Mesothelial cell of epicardium (in vitro differentiated cells): ENCODE results near the gene ST6GALNAC2. TPM values are rescaled to one million over a fixed set of nuclear protein-coding genes. Genes with fewer than 3 reads are reported as not detected.
"Not testable (repeated sequence)": the region's sequence is repeated elsewhere in the genome, so short reads cannot be mapped to it uniquely, and the experiment has no call there.

Source experiments
- DNase-seq, 2 experiments: peaks; one replicate each; pipeline ENCODE4 v3.0.0; 2021; ENCODE audit warnings: low spot score in 2 of 2; ENCODE audit not compliant: unreplicated experiment in 2 of 2
- H3K27ac Mint-ChIP-seq: 2 replicates; pipeline ENCODE4 v1.8.0; 2021; ENCODE audit warnings: mixed read lengths
- H3K27me3 Mint-ChIP-seq: 2 replicates; pipeline ENCODE4 v1.8.0; 2021; ENCODE audit warnings: low read depth, mixed read lengths
- H3K36me3 Mint-ChIP-seq: 2 replicates; pipeline ENCODE4 v1.8.0; 2021; ENCODE audit warnings: mixed read lengths
- H3K4me1 Mint-ChIP-seq: 2 replicates; pipeline ENCODE4 v1.8.0; 2021; ENCODE audit warnings: mixed read lengths
- H3K4me3 Mint-ChIP-seq: 2 replicates; pipeline ENCODE4 v1.8.0; 2021; ENCODE audit warnings: mild to moderate bottlenecking, moderate library complexity, mixed read lengths
- H3K9me3 Mint-ChIP-seq: 2 replicates; pipeline ENCODE4 v1.8.0; 2021; ENCODE audit warnings: mixed read lengths
- total RNA-seq: library from RNA; stranded (reverse); gene quantifications from 3 replicates; pipeline ENCODE4 v1.2.1, GENCODE V29; 2021
- TF ChIP-seq, protein P1 (sequence below): fragments of 200-600 bp; sonication (generic); IDR thresholded peaks from one replicate; pipeline ENCODE4 v1.5.0; 2021; ENCODE audit warnings: antibody characterized with exemption; ENCODE audit not compliant: unreplicated experiment

ST6GALNAC2 gene
- total RNA-seq, 1 donor from 2014 or later, result 1.3 TPM

DNA sequence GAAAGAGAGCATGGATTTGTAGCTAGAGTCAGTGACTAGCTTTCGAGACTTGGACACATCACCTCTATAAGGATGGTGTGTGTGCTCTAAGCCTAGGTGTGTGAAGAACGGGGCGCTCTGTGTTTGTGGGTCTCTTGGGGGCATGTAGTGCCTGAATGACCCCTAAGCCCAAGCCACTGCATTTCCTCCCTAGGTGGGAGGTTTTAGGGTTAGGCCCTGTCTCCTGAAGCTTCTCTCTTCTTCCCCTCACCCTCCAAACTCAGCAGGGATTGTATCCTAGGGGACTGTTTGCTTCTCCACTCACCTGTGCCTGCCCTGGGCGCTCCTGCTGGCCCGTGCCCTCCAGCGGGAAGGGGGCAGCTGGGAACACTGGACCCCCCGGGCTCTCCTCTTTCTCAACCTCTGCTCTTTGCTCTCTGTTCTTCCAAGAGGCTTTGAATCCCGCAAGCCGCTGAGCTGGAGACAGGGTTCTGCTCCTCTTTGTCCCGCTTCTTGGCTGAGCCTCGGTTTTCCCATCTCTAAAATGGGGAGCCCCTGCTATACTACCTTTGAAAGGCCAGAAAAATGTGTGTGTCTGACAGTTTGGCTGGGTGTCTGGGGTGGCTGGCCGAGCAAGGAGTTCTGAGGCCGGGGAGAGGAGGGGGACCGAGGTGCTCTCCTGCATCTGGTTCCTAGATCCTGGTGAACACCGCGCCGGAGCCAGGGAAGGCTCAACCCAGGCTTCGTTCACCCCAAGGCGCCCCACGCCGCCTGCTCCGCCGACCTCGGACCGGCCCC is 49.0 kb downstream of the ST6GALNAC2 start:
- no peaks in the 10 kb centered on the region for H3K36me3 Mint-ChIP-seq
- H3K9me3 Mint-ChIP-seq, result no peaks in the 10 kb centered on the region
- TF ChIP-seq, protein P1, sequence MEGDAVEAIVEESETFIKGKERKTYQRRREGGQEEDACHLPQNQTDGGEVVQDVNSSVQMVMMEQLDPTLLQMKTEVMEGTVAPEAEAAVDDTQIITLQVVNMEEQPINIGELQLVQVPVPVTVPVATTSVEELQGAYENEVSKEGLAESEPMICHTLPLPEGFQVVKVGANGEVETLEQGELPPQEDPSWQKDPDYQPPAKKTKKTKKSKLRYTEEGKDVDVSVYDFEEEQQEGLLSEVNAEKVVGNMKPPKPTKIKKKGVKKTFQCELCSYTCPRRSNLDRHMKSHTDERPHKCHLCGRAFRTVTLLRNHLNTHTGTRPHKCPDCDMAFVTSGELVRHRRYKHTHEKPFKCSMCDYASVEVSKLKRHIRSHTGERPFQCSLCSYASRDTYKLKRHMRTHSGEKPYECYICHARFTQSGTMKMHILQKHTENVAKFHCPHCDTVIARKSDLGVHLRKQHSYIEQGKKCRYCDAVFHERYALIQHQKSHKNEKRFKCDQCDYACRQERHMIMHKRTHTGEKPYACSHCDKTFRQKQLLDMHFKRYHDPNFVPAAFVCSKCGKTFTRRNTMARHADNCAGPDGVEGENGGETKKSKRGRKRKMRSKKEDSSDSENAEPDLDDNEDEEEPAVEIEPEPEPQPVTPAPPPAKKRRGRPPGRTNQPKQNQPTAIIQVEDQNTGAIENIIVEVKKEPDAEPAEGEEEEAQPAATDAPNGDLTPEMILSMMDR, result no peak
- H3K27me3 Mint-ChIP-seq, result peaks cover 41% of the 10 kb centered on the region
- peaks cover 35% of the 10 kb centered on the region for H3K4me1 Mint-ChIP-seq
- no peak for DNase-seq
- peak overlapping the region; percentile 50 for H3K4me3 Mint-ChIP-seq
- H3K27ac Mint-ChIP-seq, result no peak overlapping the region

DNA sequence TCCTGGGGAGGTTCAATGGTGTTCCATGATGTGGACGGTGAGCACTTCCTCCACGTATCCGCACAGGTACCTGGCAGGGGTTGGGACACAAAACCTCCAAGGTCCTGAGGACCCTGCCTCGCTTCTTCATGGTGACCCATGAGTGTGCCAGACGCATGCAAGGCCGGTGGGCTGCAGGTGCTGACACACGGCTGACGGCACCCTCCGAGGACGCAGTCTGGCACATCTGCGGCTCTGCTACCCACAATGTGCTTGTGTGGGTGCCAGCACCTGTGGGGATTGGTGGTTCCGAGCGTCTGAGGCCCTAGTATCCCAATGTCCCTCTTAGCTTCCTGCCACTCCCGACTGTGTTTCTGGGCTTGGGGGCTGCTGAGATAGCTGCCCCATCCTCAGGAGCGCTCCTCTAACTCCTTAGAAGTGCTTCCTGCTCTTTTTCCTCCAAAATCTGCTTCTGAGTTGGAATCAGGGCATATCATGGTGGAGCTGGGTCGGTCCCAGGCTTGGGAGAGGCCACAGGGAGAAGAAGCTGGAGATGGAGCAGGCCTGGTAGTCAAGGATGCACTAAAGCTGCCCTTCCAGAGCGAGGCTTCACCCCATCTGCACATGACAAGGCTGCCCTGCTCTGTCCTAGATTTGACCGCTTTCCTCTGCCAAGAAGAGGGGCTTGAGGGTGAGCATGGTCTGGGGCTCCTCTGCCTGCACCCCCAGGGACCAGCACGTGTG is 49.7 kb downstream of the ST6GALNAC2 start:
- Mint-ChIP-seq H3K27ac (no peak overlapping the region), H3K9me3 (no peaks in the 10 kb centered on the region), H3K4me3 (peak overlapping the region; percentile 50), H3K4me1 (peaks cover 30% of the 10 kb centered on the region), H3K36me3 (no peaks in the 10 kb centered on the region), H3K27me3 (peaks cover 40% of the 10 kb centered on the region)
- no peak for DNase-seq
- TF ChIP-seq, protein P1, result no peak

DNA sequence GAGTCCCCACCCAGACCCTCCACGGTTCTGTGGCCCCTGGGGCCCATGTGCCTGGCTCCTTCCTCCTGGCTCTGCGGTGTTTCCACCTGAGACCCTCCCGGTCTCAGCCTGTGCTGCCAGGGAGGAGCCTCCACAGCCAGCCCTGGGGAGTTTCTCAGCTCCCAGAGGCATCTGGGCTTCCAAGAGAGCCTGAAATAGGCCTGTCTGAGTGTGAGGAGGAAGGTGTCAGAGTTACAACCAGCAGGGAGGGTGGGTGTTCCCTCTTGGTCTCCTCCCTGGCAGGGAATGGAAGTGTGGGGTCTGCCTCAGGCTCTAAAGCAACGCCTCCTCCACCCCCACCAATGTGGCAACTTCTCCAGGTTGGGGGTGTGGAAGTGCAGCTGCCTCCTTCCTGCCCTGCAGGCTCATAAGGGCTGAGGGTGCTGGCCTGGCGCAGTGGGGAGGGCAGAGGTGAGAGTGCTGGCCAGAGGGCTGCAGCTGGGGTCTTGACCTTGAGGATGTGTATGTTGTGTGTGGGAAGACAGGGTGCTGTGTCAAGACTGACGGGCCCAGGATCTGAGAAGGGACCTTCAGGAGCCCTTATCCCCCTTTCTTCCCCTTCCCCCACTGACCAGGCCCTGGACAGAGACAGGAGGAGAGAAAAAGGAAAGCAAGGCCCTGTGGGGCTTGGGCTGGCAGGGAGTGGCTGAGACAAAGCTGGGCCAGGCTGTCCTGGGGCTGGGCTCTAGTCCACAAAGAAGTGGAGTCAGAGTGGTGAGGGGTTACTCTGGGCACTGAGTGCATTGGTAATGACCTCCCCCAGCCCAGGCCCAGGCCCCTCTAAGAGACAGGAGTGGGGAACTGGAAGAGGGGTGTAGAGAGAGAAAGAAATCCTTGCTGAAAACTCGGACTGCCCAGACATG is 50.6 kb downstream of the ST6GALNAC2 start:
- Mint-ChIP-seq H3K4me3 (no peak overlapping the region), H3K27me3 (peaks cover 38% of the 10 kb centered on the region), H3K9me3 (no peaks in the 10 kb centered on the region), H3K27ac (no peak overlapping the region), H3K36me3 (no peaks in the 10 kb centered on the region), H3K4me1 (peaks cover 27% of the 10 kb centered on the region)
- TF ChIP-seq, protein P1, result no peak
- DNase-seq, result no peak

DNA sequence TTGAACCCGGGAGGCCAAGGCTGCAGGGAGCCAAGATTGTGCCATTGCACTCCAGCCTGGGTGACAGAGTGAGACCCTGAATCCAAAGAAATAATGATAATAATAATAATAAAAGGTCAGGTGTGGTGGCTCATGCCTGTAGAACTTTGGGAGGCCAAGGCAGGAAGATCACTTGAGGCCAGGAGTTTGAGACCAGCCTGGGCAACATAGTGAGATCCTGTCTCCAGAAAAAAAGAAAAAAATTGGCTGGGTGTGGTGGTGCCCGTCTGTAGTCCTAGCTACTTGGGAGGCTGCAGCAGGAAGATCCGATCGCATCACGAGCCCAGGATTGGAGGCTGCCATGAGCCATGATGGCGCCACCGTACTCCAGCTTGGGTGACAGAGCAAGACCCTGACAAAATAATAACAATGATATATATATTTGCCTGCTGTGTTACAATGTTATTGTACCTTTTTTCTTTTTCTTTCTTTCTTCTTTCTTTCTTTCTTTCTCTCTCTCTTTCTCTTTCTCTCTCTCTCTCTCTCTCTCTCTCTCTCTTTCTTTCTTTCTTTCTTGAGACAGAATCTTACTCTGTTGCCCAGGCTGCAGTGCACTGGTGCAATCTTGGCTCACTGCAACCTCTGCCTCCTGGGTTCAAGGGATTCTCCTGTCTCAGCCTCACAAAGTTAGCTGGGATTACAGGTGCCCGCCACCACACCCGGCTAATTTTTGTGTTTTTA is 51.9 kb downstream of the ST6GALNAC2 start:
- not testable (repeated sequence) for H3K36me3 Mint-ChIP-seq, H3K27ac Mint-ChIP-seq, DNase-seq, H3K9me3 Mint-ChIP-seq, H3K4me3 Mint-ChIP-seq
- Mint-ChIP-seq H3K27me3 (peaks cover 30% of the 10 kb centered on the region), H3K4me1 (peaks cover 27% of the 10 kb centered on the region)

DNA sequence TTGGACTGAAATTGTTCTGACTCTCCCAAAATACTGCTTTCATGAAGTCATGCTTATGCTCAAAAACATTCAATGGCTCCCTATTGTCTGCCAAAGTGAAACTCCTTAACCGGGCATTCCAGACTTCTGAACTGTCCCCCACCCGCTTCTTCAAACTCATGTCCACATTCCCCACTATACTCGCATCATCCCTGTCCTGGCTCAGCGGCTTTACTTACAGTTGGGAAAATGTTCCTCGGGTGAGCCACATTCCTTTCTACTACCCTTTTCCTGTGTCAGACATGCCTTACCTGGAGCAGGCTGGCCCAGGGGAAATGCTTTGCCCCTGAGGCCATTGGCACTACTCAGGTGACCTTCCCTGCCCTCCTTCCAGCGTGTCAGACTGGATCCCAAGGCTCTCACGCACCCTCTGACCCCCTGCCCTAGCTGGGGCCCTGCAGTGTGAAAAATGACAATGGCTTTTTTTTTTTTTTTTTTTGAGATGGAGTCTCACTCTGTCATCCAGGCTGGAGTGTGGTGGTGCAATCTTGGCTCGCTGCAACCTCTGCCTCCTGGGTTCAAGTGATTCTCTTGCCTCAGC is 53.5 kb downstream of the ST6GALNAC2 start:
- Mint-ChIP-seq H3K36me3 (no peaks in the 10 kb centered on the region), H3K4me3 (no peak overlapping the region)
- DNase-seq, result no peak

More for the DNA sequence above, 53.5 kb downstream of the ST6GALNAC2 start:
- Mint-ChIP-seq H3K27me3 (peaks cover 22% of the 10 kb centered on the region), H3K9me3 (no peaks in the 10 kb centered on the region), H3K4me1 (peaks cover 30% of the 10 kb centered on the region), H3K27ac (peak overlapping the region; percentile 71)
- TF ChIP-seq, protein P1, result no peak
